GM18526 (cell line): ENCODE measurements around the gene MAPK11.

Source experiments
- POLR2A ChIP-seq: IDR thresholded peaks from 3 replicates; pipeline ENCODE4 v1.6.1; 2011; ENCODE audit not compliant: insufficient read length; ENCODE audit errors: extremely low read depth

Gene MAPK11

GRCh38 chr22:50269970-50270665, at the start of gene MAPK11:
TSS of gene MAPK11 (minus strand) at chr22:50270380. CDS start at chr22:50270292, 88 bp downstream.
- TF ChIP-seq POLR2A = no peak

- no peak for TF ChIP-seq POLR2A
Observed at GRCh38 chr22:50319503-50319951, 49.3 kb upstream of the MAPK11 start.

GRCh38 chr22:50318698-50319411, 48.7 kb upstream of the MAPK11 start:
- no peak for TF ChIP-seq POLR2A

- no peak for TF ChIP-seq POLR2A
Observed at GRCh38 chr22:50318356-50318697, 48.1 kb upstream of the MAPK11 start.

GRCh38 chr22:50317674-50318073, 47.5 kb upstream of the MAPK11 start:
- TF ChIP-seq POLR2A = no peak

GRCh38 chr22:50317178-50317577, 47.0 kb upstream of the MAPK11 start:
- TF ChIP-seq POLR2A = no peak

- no peak for TF ChIP-seq POLR2A
Observed at GRCh38 chr22:50316114-50317065, 46.2 kb upstream of the MAPK11 start.

GRCh38 chr22:50315289-50316113, 45.3 kb upstream of the MAPK11 start:
- TF ChIP-seq POLR2A = no peak

GRCh38 chr22:50314455-50315288, 44.5 kb upstream of the MAPK11 start:
- TF ChIP-seq POLR2A = peak; percentile 65

- no peak for TF ChIP-seq POLR2A
Observed at GRCh38 chr22:50314081-50314454, 43.9 kb upstream of the MAPK11 start.

- no peak for TF ChIP-seq POLR2A
Observed at GRCh38 chr22:50313600-50313999, 43.4 kb upstream of the MAPK11 start.

GRCh38 chr22:50313021-50313420, 42.8 kb upstream of the MAPK11 start:
- TF ChIP-seq POLR2A = no peak

- no peak for TF ChIP-seq POLR2A
Observed at GRCh38 chr22:50312371-50312770, 42.2 kb upstream of the MAPK11 start.
